ENCODE data around the gene SLC23A2. TPM values are rescaled to one million over a fixed set of nuclear protein-coding genes. Genes with fewer than 3 reads are reported as not detected.

SLC23A2 gene
- total and polyA plus RNA-seq, 4 donors: 3.5 to 38.2 (median 17.9) TPM

DNA sequence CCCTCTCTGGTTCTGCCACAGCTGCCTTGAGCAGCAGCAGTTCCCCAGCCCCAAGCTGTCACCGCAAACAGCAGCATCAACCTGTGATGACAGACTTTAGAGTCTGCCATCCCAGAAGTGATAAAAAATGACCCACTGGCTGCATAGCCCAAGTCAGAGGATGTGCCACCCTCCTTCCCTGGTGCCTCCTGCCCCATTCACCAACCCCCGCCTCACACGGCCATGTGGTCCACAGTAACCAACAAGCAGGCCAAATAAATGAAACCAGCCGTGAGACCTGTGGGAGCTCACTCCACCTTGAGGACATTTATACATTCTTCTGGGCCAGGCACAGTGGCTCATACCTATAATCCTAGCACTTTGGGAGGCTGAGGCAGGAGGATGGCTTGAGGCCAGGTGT, 181.4 kb downstream of the SLC23A2 start:
- H3K27ac ChIP-seq (ENCODE audit: low read depth in 1 of 2, low read length in 2 of 2): no peak overlapping the region
- WGBS, 2 donors: 90 to 95% methylated on average over 4 of the region's 4 CpGs
- no peaks in the 10 kb centered on the region for H3K27me3 ChIP-seq (ENCODE audit: control insufficient read depth in 1 of 2, insufficient read depth in 2 of 2, low read length in 1 of 2)
- H3K36me3 ChIP-seq (ENCODE audit: control insufficient read depth in 1 of 2, insufficient read depth in 2 of 2, low read length in 1 of 2): no peaks in the 10 kb centered on the region
- intact Hi-C loops (cut with DNase I): no loop called here
- no peaks in the 10 kb centered on the region for H3K9me3 ChIP-seq (ENCODE audit: control insufficient read depth, low read length)
- H3K4me3 ChIP-seq (ENCODE audit: low read length in 2 of 2): no peak overlapping the region
- H3K4me1 ChIP-seq (ENCODE audit: control insufficient read depth in 1 of 2, insufficient read depth in 2 of 2, low read length in 2 of 2): no peaks in the 10 kb centered on the region
- DNase-seq (peak in 1 of 2 donors; percentile 44), ATAC-seq (ENCODE audit: low FRiP score) (no peak)

DNA sequence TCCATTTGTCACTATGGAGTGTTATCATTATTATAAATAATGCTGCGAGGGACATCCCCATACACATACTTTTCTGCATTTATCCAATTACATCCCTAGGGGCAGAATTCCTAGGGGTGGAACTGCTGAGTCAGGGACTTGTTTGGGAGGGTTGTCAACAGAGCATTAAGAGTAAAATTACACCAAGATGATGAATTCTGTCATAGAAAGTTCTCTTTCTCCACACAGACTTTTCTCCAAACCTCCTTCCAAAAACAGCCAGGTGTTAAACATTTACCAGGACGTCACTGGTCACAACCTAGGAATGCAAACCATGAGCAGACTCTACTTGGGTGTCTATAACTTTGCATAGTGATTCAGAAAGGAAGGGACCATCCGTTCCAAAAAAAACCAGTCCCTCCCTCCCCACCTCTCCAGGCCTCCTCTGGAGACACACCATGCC, 184.1 kb downstream of the SLC23A2 start:
- intact Hi-C loops (cut with DNase I): no loop called here
- no peaks in the 10 kb centered on the region for H3K27me3 ChIP-seq (ENCODE audit: control insufficient read depth in 1 of 2, insufficient read depth in 2 of 2, low read length in 1 of 2)
- no peaks in the 10 kb centered on the region for H3K4me1 ChIP-seq (ENCODE audit: control insufficient read depth in 1 of 2, insufficient read depth in 2 of 2, low read length in 2 of 2)
- WGBS, 2 donors: 67 to 77% methylated on average over 3 of the region's 3 CpGs
- DNase-seq (no peak), ATAC-seq (ENCODE audit: low FRiP score) (no peak)
- no peaks in the 10 kb centered on the region for H3K9me3 ChIP-seq (ENCODE audit: control insufficient read depth, low read length)
- H3K27ac ChIP-seq (ENCODE audit: low read depth in 1 of 2, low read length in 2 of 2): no peak overlapping the region
- H3K4me3 ChIP-seq (ENCODE audit: low read length in 2 of 2): no peak overlapping the region
- no peaks in the 10 kb centered on the region for H3K36me3 ChIP-seq (ENCODE audit: control insufficient read depth in 1 of 2, insufficient read depth in 2 of 2, low read length in 1 of 2)

- intact Hi-C loops (cut with DNase I): no loop called here
- no peak for ATAC-seq (ENCODE audit: low FRiP score)
- no peaks in the 10 kb centered on the region for H3K4me1 ChIP-seq (ENCODE audit: control insufficient read depth in 1 of 2, insufficient read depth in 2 of 2, low read length in 2 of 2)
- H3K27me3 ChIP-seq (ENCODE audit: control insufficient read depth in 1 of 2, insufficient read depth in 2 of 2, low read length in 1 of 2): no peaks in the 10 kb centered on the region
- no peaks in the 10 kb centered on the region for H3K9me3 ChIP-seq (ENCODE audit: control insufficient read depth, low read length)
- no peak for DNase-seq
- WGBS, 2 donors: 82 to 85% methylated on average over 5 of the region's 5 CpGs
- no peaks in the 10 kb centered on the region for H3K36me3 ChIP-seq (ENCODE audit: control insufficient read depth in 1 of 2, insufficient read depth in 2 of 2, low read length in 1 of 2)
- no peak overlapping the region for H3K4me3 ChIP-seq (ENCODE audit: low read length in 2 of 2)
- H3K27ac ChIP-seq (ENCODE audit: low read depth in 1 of 2, low read length in 2 of 2): no peak overlapping the region
Observed at GRCh38 chr20:4815628-4816027, 185.7 kb downstream of the SLC23A2 start.

DNA sequence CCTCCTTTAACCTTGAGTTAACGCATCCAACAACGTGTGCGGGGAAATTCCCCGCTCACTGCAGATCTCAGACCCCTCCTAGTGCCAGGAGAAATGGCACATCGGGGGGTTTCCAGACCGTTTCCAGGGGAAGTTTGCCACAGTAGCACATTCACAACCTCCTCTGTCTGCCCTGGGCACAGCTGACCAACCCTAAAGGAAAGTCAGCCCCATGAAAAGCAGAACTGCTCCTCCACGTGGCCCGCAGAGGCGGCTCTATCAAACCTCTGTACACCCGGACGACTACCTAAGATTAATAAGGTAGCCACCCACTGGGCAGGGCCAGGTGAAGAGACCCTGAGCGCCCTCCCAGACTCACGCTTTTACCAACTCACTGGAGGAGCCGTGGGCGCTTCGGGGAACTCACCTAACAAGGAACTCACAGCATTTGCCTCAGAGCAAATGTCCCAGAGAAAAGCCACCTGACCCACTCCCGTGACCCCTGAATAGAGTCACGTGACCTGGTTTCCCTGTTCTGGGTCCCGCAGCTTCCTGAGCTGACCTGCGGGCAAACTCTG, 186.5 kb downstream of the SLC23A2 start:
- WGBS, 2 donors: 81 to 84% methylated on average over 20 of the region's 20 CpGs
- intact Hi-C loops (cut with DNase I): no loop called here
- Histone ChIP-seq H3K9me3 (ENCODE audit: control insufficient read depth, low read length) (no peaks in the 10 kb centered on the region), H3K4me3 (ENCODE audit: low read length in 2 of 2) (no peak overlapping the region), H3K27ac (ENCODE audit: low read depth in 1 of 2, low read length in 2 of 2) (no peak overlapping the region), H3K36me3 (ENCODE audit: control insufficient read depth in 1 of 2, insufficient read depth in 2 of 2, low read length in 1 of 2) (no peaks in the 10 kb centered on the region), H3K27me3 (ENCODE audit: control insufficient read depth in 1 of 2, insufficient read depth in 2 of 2, low read length in 1 of 2) (no peaks in the 10 kb centered on the region), H3K4me1 (ENCODE audit: control insufficient read depth in 1 of 2, insufficient read depth in 2 of 2, low read length in 2 of 2) (no peaks in the 10 kb centered on the region)
- ATAC-seq (ENCODE audit: low FRiP score) (peak; percentile 34), DNase-seq (peak in 1 of 2 donors; percentile 79)

DNA sequence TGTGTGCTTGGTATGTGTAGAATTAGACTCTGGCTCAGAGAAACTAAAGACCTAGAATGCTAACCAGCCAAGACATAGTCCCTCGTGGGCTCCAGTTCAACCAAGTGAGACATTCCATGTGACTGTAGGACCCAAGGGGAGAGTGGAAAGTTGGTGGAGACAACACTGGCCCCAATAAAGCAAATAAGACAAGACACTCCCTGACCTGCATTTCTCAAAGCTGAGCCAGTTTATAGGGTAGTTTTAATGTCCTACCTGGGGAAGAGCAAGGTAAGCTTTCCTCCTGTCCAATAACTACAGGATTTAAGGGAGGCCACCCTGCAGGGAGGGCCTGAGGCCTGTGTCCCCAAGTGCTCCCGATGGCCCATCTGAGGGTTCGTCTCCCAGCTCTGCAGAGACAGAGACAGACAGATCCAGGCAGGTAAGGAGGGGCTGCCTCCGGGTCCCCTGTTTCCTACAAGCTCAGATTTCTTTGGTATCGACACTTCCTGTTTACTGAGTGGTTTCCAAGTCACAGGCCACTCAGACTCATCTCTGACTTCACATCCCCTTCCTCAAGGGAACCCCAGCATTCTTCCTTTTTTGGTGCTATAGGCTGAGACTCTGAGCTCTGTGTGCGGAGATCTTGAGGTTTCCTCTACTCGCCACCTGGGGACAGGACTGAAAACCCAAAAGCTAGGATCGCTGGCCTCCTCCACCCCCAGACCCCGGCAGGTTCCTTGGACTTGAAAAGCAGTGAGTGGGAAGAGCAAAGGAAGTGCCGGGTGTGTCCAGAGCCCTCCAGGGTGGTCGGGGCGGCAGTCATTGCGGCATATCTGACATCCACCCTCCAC, 187.2 kb downstream of the SLC23A2 start:
- Histone ChIP-seq H3K36me3 (ENCODE audit: control insufficient read depth in 1 of 2, insufficient read depth in 2 of 2, low read length in 1 of 2) (no peaks in the 10 kb centered on the region), H3K27ac (ENCODE audit: low read depth in 1 of 2, low read length in 2 of 2) (no peak overlapping the region), H3K4me1 (ENCODE audit: control insufficient read depth in 1 of 2, insufficient read depth in 2 of 2, low read length in 2 of 2) (no peaks in the 10 kb centered on the region), H3K4me3 (ENCODE audit: low read length in 2 of 2) (no peak overlapping the region), H3K27me3 (ENCODE audit: control insufficient read depth in 1 of 2, insufficient read depth in 2 of 2, low read length in 1 of 2) (no peaks in the 10 kb centered on the region), H3K9me3 (ENCODE audit: control insufficient read depth, low read length) (no peaks in the 10 kb centered on the region)
- DNase-seq (no peak), ATAC-seq (ENCODE audit: low FRiP score) (peak; percentile 72)
- intact Hi-C loops (cut with DNase I): no loop called here
- WGBS, 2 donors: 71 to 88% methylated on average over 13 of the region's 13 CpGs

DNA sequence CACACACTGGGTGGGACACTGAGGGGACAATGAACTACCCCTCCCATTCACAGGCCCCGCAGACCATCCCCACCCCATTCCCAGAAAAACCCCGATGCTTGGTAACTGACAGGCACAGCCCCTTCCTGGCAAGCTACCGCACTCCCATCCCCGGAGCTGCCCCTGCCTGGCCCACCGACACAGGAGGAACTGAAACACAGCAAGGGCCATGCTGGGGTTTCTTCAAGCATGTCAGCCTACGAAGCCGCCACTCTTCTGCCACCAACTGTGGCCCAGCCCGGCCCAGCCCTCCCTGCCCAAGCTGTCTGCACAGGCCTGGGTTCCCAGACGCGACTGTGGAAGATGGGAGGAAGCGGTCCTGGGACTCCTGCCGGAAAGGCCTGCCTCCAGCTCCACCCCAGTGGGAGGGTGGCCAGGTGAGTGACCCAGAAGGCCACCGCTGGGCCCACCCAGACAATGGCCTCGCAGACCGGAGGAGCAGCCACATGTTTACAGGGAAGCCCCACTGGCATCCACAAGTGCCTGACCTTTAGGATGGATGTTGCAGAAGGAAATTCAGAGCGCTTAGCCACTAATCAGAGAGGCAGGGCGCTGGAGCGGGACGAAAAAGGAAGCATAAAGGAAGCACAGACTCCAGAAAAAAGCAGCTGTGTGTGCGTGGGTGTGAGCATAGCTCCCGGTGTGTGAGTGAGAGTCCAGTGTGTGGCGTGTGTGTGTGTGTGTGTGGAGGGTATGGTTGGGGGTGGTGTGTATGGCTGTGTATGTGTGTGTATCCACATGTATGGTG, 188.0 kb downstream of the SLC23A2 start:
- intact Hi-C loops (cut with DNase I): no loop called here

DNA sequence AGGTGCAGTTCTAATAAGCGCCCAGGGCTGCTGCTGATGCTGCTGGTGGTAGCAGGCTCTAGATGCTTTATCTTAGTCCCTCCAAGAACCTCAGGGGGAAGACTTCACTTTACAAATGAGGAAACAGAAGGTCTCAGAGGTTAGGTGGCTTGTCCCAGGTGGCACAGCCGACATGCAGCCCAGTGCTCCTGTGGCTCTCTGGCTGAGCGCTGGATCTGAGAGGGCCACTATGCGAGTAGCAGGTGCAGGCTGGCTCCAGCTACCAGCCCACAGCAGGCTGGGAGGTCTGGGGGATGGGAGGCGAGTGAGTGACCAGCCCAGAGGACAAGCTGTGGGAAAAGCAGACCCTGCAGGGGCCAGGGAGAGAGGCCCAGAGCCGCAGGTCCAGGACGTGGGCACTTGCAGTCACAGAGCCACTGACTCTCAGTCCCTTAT, 188.7 kb downstream of the SLC23A2 start:
- ATAC-seq (ENCODE audit: low FRiP score) (no peak), DNase-seq (no peak)
- no peaks in the 10 kb centered on the region for H3K36me3 ChIP-seq (ENCODE audit: control insufficient read depth in 1 of 2, insufficient read depth in 2 of 2, low read length in 1 of 2)
- no peaks in the 10 kb centered on the region for H3K4me1 ChIP-seq (ENCODE audit: control insufficient read depth in 1 of 2, insufficient read depth in 2 of 2, low read length in 2 of 2)
- no peak overlapping the region for H3K4me3 ChIP-seq (ENCODE audit: low read length in 2 of 2)
- no peaks in the 10 kb centered on the region for H3K27me3 ChIP-seq (ENCODE audit: control insufficient read depth in 1 of 2, insufficient read depth in 2 of 2, low read length in 1 of 2)
- 87 to 90% methylated on average over 7 of the region's 7 CpGs for WGBS, 2 donors
- H3K27ac ChIP-seq (ENCODE audit: low read depth in 1 of 2, low read length in 2 of 2): no peak overlapping the region
- H3K9me3 ChIP-seq (ENCODE audit: control insufficient read depth, low read length): no peaks in the 10 kb centered on the region
- intact Hi-C loops (cut with DNase I): no loop called here

More for the DNA sequence above, 188.0 kb downstream of the SLC23A2 start:
- no peaks in the 10 kb centered on the region for H3K9me3 ChIP-seq (ENCODE audit: control insufficient read depth, low read length)
- ATAC-seq (ENCODE audit: low FRiP score): peak; percentile 33
- peak in 1 of 2 donors; percentile 65 for DNase-seq
- 81 to 87% methylated on average over 22 of the region's 22 CpGs for WGBS, 2 donors
- no peak overlapping the region for H3K27ac ChIP-seq (ENCODE audit: low read depth in 1 of 2, low read length in 2 of 2)
- no peak overlapping the region for H3K4me3 ChIP-seq (ENCODE audit: low read length in 2 of 2)
- H3K27me3 ChIP-seq (ENCODE audit: control insufficient read depth in 1 of 2, insufficient read depth in 2 of 2, low read length in 1 of 2): no peaks in the 10 kb centered on the region
- no peaks in the 10 kb centered on the region for H3K4me1 ChIP-seq (ENCODE audit: control insufficient read depth in 1 of 2, insufficient read depth in 2 of 2, low read length in 2 of 2)
- H3K36me3 ChIP-seq (ENCODE audit: control insufficient read depth in 1 of 2, insufficient read depth in 2 of 2, low read length in 1 of 2): no peaks in the 10 kb centered on the region

GRCh38 chr20:4812216-4812615, 189.1 kb downstream of the SLC23A2 start:
- H3K4me1 ChIP-seq (ENCODE audit: control insufficient read depth in 1 of 2, insufficient read depth in 2 of 2, low read length in 2 of 2): no peaks in the 10 kb centered on the region
- H3K4me3 ChIP-seq (ENCODE audit: low read length in 2 of 2): no peak overlapping the region
- DNase-seq: no peak
- WGBS, 2 donors: 95 to 98% methylated on average over 6 of the region's 6 CpGs
- no peaks in the 10 kb centered on the region for H3K9me3 ChIP-seq (ENCODE audit: control insufficient read depth, low read length)
- H3K27me3 ChIP-seq (ENCODE audit: control insufficient read depth in 1 of 2, insufficient read depth in 2 of 2, low read length in 1 of 2): no peaks in the 10 kb centered on the region
- intact Hi-C loops (cut with DNase I): no loop called here
- no peak overlapping the region for H3K27ac ChIP-seq (ENCODE audit: low read depth in 1 of 2, low read length in 2 of 2)
- H3K36me3 ChIP-seq (ENCODE audit: control insufficient read depth in 1 of 2, insufficient read depth in 2 of 2, low read length in 1 of 2): no peaks in the 10 kb centered on the region
- ATAC-seq (ENCODE audit: low FRiP score): no peak
